Activated CD8-positive, alpha-beta T cell treated with anti-CD3 and anti-CD28 coated beads for 36 hours (primary cell): ENCODE data around the gene C14orf180. TPM values are rescaled to one million over a fixed set of nuclear protein-coding genes. Genes with fewer than 3 reads are reported as not detected.

Experiments
- ATAC-seq: fragments of 200-7000 bp; cut with Tn5 transposase; one replicate; pipeline ENCODE4 v1.10.0; 2021; ENCODE audit warnings: mild to moderate bottlenecking, moderate library complexity
- CTCF ChIA-PET: fragments of 350-600 bp; sonication (Branson Sonifier 250); formaldehyde crosslinking; loops from one replicate; lab custom pipeline; 2021; ENCODE audit warnings: antibody characterized with exemption; lab: Charles Lee
- POLR2A ChIA-PET: fragments of 350-600 bp; sonication (Branson Sonifier 250); formaldehyde crosslinking; loops from one replicate; lab custom pipeline; 2021; ENCODE audit warnings: antibody characterized with exemption; lab: Charles Lee
- DNase-seq: peaks from one replicate; pipeline ENCODE4 v3.0.0-alpha.2; 2020
- H3K27ac Mint-ChIP-seq: one replicate; pipeline ENCODE4 v1.8.0; 2021; ENCODE audit warnings: mild to moderate bottlenecking, mixed read lengths
- H3K27me3 Mint-ChIP-seq: one replicate; pipeline ENCODE4 v1.8.0; 2021; ENCODE audit warnings: mixed read lengths
- H3K36me3 Mint-ChIP-seq: one replicate; pipeline ENCODE4 v1.8.0; 2021; ENCODE audit warnings: low read depth, mixed read lengths
- H3K4me1 Mint-ChIP-seq: one replicate; pipeline ENCODE4 v1.8.0; 2021; ENCODE audit warnings: low read depth, mixed read lengths
- H3K4me3 Mint-ChIP-seq: one replicate; pipeline ENCODE4 v1.8.0; 2021; ENCODE audit warnings: mild to moderate bottlenecking, moderate library complexity, mixed read lengths
- H3K9me3 Mint-ChIP-seq: one replicate; pipeline ENCODE4 v1.8.0; 2021; ENCODE audit warnings: mixed read lengths
- intact Hi-C: fragments of 100-400 bp; cut with micrococcal nuclease; formaldehyde crosslinking; loops from one replicate; pipeline ENCODE4 v1.10.0; 2022
- total RNA-seq, 2 experiments: library from RNA; stranded (reverse); gene quantifications; one replicate each; pipeline ENCODE4 v1.2.3, GENCODE V29; 2021
- TF ChIP-seq, protein P1 (sequence below): fragments of 200-600 bp; IDR thresholded peaks from one replicate; pipeline ENCODE4 v1.8.0; 2022; ENCODE audit warnings: antibody characterized with exemption, mild to moderate bottlenecking

The C14orf180 gene
- total RNA-seq, 2 experiments from 2014 or later, result not detected

DNA sequence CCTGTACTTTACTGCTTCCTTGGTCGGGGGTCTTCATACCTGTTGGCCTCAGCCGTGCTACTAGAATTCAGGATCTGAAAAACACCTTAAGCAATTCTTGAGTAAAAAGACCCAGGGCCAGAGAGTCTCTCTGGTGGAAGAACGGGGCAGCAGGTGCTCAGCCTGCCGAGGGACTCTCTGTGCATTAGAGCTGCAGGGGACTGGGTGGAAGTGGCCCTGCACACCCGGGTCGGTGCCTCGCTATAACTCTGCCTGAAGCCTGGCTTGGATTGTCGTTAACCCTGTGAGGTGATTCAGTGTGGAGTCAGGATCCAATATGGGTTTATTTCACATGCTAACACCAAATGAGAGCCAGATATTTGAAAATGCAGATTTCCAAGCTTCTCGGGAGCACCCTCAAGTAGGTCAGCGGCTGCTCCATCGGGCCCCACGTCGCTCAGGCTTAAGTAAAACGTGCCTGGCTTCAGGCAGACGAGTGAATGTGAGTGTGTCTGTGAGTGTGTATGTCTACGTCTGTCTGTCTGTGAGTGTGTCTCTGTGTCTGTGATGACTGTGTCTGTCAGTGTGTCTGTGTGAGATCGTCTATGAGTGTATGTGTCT is 35.1 kb upstream of the C14orf180 start:
- Mint-ChIP-seq H3K36me3 (no peaks in the 10 kb centered on the region), H3K4me3 (no peak overlapping the region), H3K27me3 (peaks cover 14% of the 10 kb centered on the region), H3K27ac (no peak overlapping the region), H3K4me1 (no peaks in the 10 kb centered on the region), H3K9me3 (no peaks in the 10 kb centered on the region)
- TF ChIP-seq, protein P1, sequence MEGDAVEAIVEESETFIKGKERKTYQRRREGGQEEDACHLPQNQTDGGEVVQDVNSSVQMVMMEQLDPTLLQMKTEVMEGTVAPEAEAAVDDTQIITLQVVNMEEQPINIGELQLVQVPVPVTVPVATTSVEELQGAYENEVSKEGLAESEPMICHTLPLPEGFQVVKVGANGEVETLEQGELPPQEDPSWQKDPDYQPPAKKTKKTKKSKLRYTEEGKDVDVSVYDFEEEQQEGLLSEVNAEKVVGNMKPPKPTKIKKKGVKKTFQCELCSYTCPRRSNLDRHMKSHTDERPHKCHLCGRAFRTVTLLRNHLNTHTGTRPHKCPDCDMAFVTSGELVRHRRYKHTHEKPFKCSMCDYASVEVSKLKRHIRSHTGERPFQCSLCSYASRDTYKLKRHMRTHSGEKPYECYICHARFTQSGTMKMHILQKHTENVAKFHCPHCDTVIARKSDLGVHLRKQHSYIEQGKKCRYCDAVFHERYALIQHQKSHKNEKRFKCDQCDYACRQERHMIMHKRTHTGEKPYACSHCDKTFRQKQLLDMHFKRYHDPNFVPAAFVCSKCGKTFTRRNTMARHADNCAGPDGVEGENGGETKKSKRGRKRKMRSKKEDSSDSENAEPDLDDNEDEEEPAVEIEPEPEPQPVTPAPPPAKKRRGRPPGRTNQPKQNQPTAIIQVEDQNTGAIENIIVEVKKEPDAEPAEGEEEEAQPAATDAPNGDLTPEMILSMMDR, result no peak
- intact Hi-C loops, result no loop called here
- ATAC-seq, result no peak
- no peak for DNase-seq
- ChIA-PET CTCF (no interaction called here), POLR2A (no interaction called here)

DNA sequence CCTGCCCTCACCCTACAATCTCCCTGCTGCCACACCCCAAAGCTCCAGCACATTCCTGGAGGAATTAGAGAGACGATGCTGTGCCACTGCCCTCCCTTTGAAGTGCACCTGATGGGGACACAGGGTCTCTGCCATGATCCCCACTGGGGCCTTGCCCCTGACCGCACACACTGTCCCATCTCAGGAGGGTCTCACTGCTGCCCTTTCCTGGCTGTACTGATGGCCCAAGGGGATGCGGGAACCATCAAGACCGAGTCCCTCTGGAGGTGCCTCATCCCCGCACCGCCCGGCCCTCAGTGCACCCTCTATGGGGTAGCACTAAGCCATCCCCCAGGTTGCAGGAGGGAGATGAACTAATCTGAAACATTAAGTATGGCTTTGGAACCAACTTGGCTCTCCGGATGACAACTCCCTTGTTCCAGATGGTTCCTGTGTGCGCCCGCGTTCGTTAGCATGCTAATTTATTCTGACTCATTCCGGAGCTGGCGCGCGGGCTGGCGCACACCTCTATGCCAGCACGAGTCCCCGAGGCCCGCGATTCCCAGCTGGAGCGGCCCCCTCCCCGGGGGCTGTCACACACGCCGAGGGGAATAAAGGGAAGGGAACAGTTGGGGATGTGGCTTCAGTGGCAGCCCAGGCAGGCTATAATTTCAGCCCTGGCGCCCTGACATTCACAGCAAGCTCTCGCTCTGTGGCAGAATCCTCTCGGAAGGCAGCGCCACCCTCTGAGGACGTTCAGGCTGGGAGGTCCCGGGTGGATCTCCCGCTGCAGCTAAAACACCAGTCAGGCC is 34.2 kb upstream of the C14orf180 start:
- no peaks in the 10 kb centered on the region for H3K4me1 Mint-ChIP-seq
- ChIA-PET POLR2A (no interaction called here), CTCF (no interaction called here)
- intact Hi-C loops, result no loop called here
- TF ChIP-seq, protein P1, result no peak
- DNase-seq, result no peak
- H3K4me3 Mint-ChIP-seq, result no peak overlapping the region
- H3K9me3 Mint-ChIP-seq, result no peaks in the 10 kb centered on the region
- peaks cover 13% of the 10 kb centered on the region for H3K27me3 Mint-ChIP-seq
- no peaks in the 10 kb centered on the region for H3K36me3 Mint-ChIP-seq
- ATAC-seq, result no peak
- no peak overlapping the region for H3K27ac Mint-ChIP-seq

DNA sequence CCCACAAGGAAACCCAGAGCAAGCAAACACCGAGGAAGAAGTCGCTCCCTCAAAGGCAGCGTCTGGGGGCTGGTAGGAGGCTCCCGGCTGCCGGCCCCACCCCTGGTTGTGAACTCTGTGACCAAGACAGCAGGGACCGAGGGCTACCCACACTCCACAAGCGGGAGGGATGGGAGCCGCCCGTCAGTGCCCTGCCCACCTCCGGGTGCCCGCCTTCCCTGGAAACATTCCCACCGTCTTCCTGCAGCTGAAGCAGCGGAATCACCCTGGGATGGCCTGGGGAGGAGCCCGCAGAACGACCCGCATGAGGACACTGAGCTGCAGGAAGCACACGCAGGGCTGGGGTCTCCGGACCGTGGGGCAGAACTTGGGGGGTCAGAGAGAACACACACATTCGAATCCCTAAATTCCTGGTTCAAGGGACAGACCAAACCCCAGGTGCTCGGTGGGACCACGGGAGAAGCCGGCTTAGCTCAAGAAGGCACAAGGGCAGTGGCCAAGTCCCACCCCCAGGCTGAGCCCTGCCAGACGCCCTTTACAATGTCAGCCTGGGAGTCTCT is 33.5 kb upstream of the C14orf180 start:
- ATAC-seq (no peak), DNase-seq (no peak)
- Mint-ChIP-seq H3K36me3 (no peaks in the 10 kb centered on the region), H3K27ac (no peak overlapping the region), H3K27me3 (peaks cover 13% of the 10 kb centered on the region), H3K9me3 (no peaks in the 10 kb centered on the region), H3K4me1 (no peaks in the 10 kb centered on the region), H3K4me3 (no peak overlapping the region)
- ChIA-PET CTCF (no interaction called here), POLR2A (no interaction called here)
- intact Hi-C loops, result no loop called here
- TF ChIP-seq, protein P1, result no peak

DNA sequence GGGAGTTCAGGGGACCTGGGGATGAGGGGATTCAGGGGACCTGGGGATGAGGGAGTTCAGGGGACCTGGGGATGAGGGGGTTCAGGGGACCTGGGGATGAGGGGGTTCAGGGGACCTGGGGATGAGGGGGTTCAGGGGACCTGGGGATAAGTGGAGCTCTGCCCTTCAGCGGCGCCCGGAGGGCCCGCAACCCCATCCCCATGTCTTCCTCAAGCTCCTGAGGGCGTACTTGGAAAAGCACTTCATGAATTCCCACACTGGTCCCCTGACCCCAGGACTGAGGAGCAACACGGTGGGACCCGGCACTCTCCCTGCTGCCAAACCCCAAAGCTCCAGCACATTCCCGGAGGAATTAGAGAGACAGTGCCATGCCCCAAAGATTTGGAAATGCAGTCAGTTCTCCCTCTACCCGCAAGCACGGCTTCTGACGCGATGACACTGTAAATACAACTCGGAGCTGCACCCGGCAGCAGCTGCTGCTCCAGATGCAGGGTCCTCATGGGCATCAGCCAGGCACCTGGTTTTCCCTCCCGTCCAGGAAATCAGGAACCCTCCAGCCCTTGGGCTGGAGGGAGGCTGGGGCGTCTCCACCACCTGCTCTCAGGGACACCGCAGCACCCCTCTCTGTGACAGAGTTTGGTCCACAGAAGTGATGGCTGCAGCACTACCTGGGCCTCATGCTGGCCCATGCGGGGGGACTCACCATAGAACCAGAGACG is 32.8 kb upstream of the C14orf180 start:
- H3K27ac Mint-ChIP-seq, result no peak overlapping the region
- H3K4me1 Mint-ChIP-seq, result no peaks in the 10 kb centered on the region
- no peaks in the 10 kb centered on the region for H3K36me3 Mint-ChIP-seq
- intact Hi-C loops, result no loop called here
- TF ChIP-seq, protein P1, result no peak
- ChIA-PET CTCF (no interaction called here), POLR2A (no interaction called here)
- ATAC-seq (no peak), DNase-seq (no peak)
- H3K9me3 Mint-ChIP-seq, result no peaks in the 10 kb centered on the region
- H3K27me3 Mint-ChIP-seq, result peaks cover 13% of the 10 kb centered on the region
- H3K4me3 Mint-ChIP-seq, result no peak overlapping the region
